ENCODE data around the gene G3BP1. TPM values are rescaled to one million over a fixed set of nuclear protein-coding genes. Genes with fewer than 3 reads are reported as not detected.
A peak's percentile ranks its signal among the peaks of the same experiment; 100 is the strongest.

The G3BP1 gene
- total and polyA plus RNA-seq, 2 of the 13 experiments (the other 11 are each of a cell fraction or from before 2014, with no cell fraction given), result 36.7 to 320 TPM

DNA sequence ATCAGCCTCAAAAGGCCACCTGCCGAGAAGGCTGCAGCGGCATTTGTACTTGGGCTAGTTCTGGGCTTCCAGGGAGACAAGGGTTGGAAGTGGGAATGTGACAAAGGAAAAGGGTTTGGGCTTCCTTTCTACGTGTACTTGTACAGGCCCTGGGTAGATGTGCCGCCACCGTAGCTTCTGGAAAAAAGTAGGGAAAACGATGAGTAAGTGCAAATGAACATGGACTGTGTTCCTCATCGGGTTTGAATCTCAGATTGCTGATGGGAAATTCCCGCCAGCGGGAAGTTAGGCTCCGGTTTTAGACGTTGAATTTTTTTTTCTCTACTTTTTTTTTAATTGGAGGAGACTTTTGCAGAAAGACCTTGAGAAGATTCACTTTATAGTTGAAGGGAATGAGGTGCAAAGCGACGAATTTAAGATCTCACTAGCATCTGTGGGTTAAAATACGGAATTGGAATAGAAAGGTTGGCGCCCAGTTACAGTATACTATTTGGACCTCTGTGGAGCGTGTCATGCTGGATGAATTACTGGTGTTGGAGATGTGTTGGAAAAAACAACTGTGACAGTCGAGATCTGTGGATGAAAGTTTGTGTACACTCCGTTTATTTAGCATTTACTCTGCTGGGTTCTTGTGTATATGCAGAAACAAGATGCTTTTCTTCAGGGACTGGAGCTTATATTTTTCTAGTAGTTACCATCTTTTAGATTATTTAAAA lies 1.2 kb downstream of the G3BP1 start (continued):
- TF ChIP-seq MAFF (IDR thresholded peaks at IDR 0.05; ENCODE audit: low read depth, low read length) (peak; percentile 26; the same call in 1 of the 2 replicates), SAP130 (CRISPR knock-in tag; IDR thresholded peaks at IDR 0.05; ENCODE audit: low read depth) (peak; percentile 2; the same call in 1 of the 2 replicates), ZNF317 (CRISPR knock-in tag; IDR thresholded peaks at IDR 0.05) (0 out of 2 replicates have a peak, but pooled peaks have one; percentile 23)
- TF ChIP-seq, protein P1, sequence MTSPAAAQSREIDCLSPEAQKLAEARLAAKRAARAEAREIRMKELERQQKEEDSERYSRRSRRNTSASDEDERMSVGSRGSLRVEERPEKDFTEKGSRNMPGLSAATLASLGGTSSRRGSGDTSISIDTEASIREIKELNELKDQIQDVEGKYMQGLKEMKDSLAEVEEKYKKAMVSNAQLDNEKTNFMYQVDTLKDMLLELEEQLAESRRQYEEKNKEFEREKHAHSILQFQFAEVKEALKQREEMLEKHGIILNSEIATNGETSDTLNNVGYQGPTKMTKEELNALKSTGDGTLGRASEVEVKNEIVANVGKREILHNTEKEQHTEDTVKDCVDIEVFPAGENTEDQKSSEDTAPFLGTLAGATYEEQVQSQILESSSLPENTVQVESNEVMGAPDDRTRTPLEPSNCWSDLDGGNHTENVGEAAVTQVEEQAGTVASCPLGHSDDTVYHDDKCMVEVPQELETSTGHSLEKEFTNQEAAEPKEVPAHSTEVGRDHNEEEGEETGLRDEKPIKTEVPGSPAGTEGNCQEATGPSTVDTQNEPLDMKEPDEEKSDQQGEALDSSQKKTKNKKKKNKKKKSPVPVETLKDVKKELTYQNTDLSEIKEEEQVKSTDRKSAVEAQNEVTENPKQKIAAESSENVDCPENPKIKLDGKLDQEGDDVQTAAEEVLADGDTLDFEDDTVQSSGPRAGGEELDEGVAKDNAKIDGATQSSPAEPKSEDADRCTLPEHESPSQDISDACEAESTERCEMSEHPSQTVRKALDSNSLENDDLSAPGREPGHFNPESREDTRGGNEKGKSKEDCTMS (CRISPR knock-in tag; conservative IDR thresholded peaks at IDR 0.05), result no peak

DNA sequence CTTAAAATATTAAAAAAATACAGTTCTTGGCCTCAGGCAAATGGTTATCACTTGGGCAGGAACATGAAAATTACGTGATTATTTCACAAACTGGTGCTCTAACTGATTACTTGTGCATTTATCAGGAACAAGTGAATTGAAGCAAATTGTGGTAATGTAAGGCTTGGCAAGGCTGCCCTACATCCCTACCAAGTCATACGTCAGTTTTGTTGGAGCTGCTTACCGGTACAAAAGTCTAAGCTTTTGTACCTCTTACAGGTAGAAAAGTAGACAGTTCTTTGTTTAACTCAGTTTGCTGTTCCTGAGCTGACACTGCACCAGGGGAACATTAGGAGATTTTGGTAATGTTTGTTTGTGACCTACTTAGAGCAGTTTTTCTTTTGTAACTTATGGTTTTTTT lies 2.2 kb downstream of the G3BP1 start:
- BruUV-seq (replicated peaks), result no TSS peak
- DNase-seq (ENCODE audit: low spot score) (no peak), ATAC-seq (no peak), FAIRE-seq (peak; percentile 15)
- H3K79me2 ChIP-seq (ENCODE audit: insufficient read depth, low read length), result peaks cover 69% of the 10 kb centered on the region
- intact Hi-C loops (cut with micrococcal nuclease; ENCODE audit: unreplicated experiment), result loop anchor here (2.0 to 5.0 kb wide), 3 partner anchors 47 to 522 kb away; partner anchors contain the start of gene GM2A
- H3K27me3 ChIP-seq (ENCODE audit: control insufficient read depth in 1 of 2, insufficient read depth in 2 of 2, low read length in 2 of 2), result no peaks in the 10 kb centered on the region; a peak in 1 of 5 replicates
- H3K27ac ChIP-seq (ENCODE audit: extremely low read length, insufficient read depth, low read length), result peak overlapping the region; percentile 14
- no peaks in the 10 kb centered on the region for H3K9me3 ChIP-seq (ENCODE audit: low read length)
- ChIA-PET POLR2A (interaction anchor here (0.9 to 5.4 kb wide), 5 partner anchors 14 to 521 kb away, joined by 3 to 73 read pairs (median 3); partner anchors contain the start of genes ATOX1 and GM2A), CTCF (ENCODE audit: low intra/inter-chr PET ratio, low total read pairs) (no interaction called here)
- peaks cover 67% of the 10 kb centered on the region for H4K20me1 ChIP-seq (ENCODE audit: insufficient read depth, low read length)
- H3K4me2 ChIP-seq (ENCODE audit: low read depth, low read length), result peak overlapping the region; percentile 90
- peak overlapping the region; percentile 90 for H3K9ac ChIP-seq (ENCODE audit: insufficient read depth, low read depth, low read length)
- in situ Hi-C loops (cut with HindIII; ENCODE audit: extremely low pct_ligation_motif_present, low pct_unique_long_range_greater_than_20kb), result no loop called here
- TF ChIP-seq ETV5 (CRISPR knock-in tag; IDR thresholded peaks at IDR 0.05; ENCODE audit: borderline replicate concordance), result no peak
- TF ChIP-seq, protein P2, sequence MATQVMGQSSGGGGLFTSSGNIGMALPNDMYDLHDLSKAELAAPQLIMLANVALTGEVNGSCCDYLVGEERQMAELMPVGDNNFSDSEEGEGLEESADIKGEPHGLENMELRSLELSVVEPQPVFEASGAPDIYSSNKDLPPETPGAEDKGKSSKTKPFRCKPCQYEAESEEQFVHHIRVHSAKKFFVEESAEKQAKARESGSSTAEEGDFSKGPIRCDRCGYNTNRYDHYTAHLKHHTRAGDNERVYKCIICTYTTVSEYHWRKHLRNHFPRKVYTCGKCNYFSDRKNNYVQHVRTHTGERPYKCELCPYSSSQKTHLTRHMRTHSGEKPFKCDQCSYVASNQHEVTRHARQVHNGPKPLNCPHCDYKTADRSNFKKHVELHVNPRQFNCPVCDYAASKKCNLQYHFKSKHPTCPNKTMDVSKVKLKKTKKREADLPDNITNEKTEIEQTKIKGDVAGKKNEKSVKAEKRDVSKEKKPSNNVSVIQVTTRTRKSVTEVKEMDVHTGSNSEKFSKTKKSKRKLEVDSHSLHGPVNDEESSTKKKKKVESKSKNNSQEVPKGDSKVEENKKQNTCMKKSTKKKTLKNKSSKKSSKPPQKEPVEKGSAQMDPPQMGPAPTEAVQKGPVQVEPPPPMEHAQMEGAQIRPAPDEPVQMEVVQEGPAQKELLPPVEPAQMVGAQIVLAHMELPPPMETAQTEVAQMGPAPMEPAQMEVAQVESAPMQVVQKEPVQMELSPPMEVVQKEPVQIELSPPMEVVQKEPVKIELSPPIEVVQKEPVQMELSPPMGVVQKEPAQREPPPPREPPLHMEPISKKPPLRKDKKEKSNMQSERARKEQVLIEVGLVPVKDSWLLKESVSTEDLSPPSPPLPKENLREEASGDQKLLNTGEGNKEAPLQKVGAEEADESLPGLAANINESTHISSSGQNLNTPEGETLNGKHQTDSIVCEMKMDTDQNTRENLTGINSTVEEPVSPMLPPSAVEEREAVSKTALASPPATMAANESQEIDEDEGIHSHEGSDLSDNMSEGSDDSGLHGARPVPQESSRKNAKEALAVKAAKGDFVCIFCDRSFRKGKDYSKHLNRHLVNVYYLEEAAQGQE (IDR thresholded peaks at IDR 0.05; ENCODE audit: borderline replicate concordance in 1 of 2, low read depth in 1 of 2, low read length in 2 of 2), result no peak
- TF ChIP-seq, protein P3, sequence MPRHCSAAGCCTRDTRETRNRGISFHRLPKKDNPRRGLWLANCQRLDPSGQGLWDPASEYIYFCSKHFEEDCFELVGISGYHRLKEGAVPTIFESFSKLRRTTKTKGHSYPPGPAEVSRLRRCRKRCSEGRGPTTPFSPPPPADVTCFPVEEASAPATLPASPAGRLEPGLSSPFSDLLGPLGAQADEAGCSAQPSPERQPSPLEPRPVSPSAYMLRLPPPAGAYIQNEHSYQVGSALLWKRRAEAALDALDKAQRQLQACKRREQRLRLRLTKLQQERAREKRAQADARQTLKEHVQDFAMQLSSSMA (CRISPR knock-in tag; IDR thresholded peaks at IDR 0.05), result no peak
- H2AFZ ChIP-seq (ENCODE audit: low read length), result no peak overlapping the region
- WGBS (ENCODE audit: low lambda C conversion rate), result 1% methylated on average over 3 of the region's 3 CpGs
- H3K36me3 ChIP-seq (replicated peaks in 1 of 2; ENCODE audit: control insufficient read depth in 1 of 2, insufficient read depth in 2 of 2, low read length in 2 of 2), result peaks cover 2 to 5% of the 10 kb centered on the region in 2 experiments; a peak in 4 of 5 replicates
- peak overlapping the region; percentile 91 to 97 (median 95) for H3K4me3 ChIP-seq (replicated peaks in 1 of 3; ENCODE audit: insufficient read depth in 1 of 3, low read depth in 2 of 3, low read length in 3 of 3)
- peaks cover 63% of the 10 kb centered on the region for H3K4me1 ChIP-seq (ENCODE audit: insufficient read depth, low read length)

Data from HepG2 (cell line).